Ascending aorta (tissue), 2 donors: ENCODE results near the gene RPTOR. TPM values are rescaled to one million over a fixed set of nuclear protein-coding genes. Genes with fewer than 3 reads are reported as not detected.

Experiments used
- DNase-seq, 2 donors: peaks; one replicate each; pipeline ENCODE4 v3.0.0-alpha.2; 2019; ENCODE audit warnings: low spot score in 2 of 2
- H3K27ac ChIP-seq, 2 donors: fragments of 200-600 bp; sonication (generic); one replicate each; pipeline ENCODE4 v1.5.1; 2016 to 2017; ENCODE audit warnings: mild to moderate bottlenecking in 1 of 2
- H3K27me3 ChIP-seq: fragments of 200-600 bp; sonication (generic); one replicate; pipeline ENCODE4 v1.5.1; 2017
- H3K36me3 ChIP-seq, 2 donors: fragments of 200-600 bp; sonication (generic); one replicate each; pipeline ENCODE4 v1.5.1; 2016
- H3K4me1 ChIP-seq, 2 donors: fragments of 200-600 bp; sonication (generic); one replicate each; pipeline ENCODE4 v1.5.1; 2016 to 2017; ENCODE audit warnings: mild to moderate bottlenecking in 1 of 2
- H3K4me3 ChIP-seq, 2 donors: fragments of 200-600 bp; sonication (generic); one replicate each; pipeline ENCODE4 v1.5.1; 2016 to 2017; ENCODE audit warnings: mild to moderate bottlenecking in 1 of 2
- H3K9me3 ChIP-seq, 2 donors: fragments of 200-600 bp; sonication (generic); one replicate each; pipeline ENCODE4 v1.5.1; 2016
- intact Hi-C: fragments of 100-400 bp; cut with DNase I; formaldehyde crosslinking; loops from one replicate; pipeline ENCODE4 v1.15.1; 2023
- total RNA-seq: library from RNA; depleted of rRNA; stranded (reverse); fragments of >200 nt; gene quantifications from one replicate; pipeline ENCODE4 v1.1.0, GENCODE V29; 2016
- TF ChIP-seq, protein P1 (sequence below), 3 experiments: fragments of 200-600 bp in 2 of 3; fragments of 450-650 bp in 1 of 3; sonication (generic) in 2 of 3; IDR thresholded peaks; one replicate each; pipeline ENCODE4 v1.5.1; 2016 to 2019; ENCODE audit warnings: antibody characterized with exemption in 3 of 3, mild to moderate bottlenecking in 1 of 3, moderate library complexity in 1 of 3

The RPTOR gene
- total RNA-seq, 1 donor from 2014 or later, result 36.1 TPM

DNA sequence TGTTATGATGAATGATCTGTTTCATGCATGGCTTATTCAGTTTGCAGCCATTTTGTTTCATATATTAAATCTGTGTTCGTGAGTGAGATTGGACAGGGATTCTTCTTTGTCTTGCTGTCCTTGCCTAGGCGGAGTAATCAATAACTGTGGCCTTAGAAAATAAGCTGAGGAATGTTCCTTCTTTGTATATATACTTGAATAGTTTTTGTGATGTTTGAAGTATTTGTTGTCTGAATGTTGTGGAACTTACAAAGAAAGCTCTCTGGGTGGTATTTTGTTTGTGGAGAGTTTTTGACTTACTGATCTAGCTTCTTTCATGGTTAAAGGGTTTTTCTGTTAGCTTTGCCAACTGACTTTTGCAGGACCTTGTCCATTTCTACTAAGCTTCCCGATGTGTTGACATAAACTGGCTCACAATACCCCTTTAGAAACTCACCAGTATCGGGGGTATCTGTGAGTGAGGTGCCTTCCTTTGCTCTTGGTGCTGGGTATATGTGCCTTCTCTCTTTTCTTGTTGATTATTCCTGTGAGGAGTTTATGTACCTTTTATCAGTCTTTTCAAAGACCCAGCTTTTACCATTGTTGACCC lies 166.2 kb downstream of the RPTOR start:
- DNase-seq, result no peak
- intact Hi-C loops, result no loop called here
- Histone ChIP-seq H3K27me3 (no peaks in the 10 kb centered on the region), H3K36me3 (peaks cover 11 to 19% of the 10 kb centered on the region in 2 donors), H3K27ac (no peak overlapping the region), H3K9me3 (no peaks in the 10 kb centered on the region), H3K4me1 (no peaks in the 10 kb centered on the region), H3K4me3 (no peak overlapping the region)
- TF ChIP-seq, protein P1, sequence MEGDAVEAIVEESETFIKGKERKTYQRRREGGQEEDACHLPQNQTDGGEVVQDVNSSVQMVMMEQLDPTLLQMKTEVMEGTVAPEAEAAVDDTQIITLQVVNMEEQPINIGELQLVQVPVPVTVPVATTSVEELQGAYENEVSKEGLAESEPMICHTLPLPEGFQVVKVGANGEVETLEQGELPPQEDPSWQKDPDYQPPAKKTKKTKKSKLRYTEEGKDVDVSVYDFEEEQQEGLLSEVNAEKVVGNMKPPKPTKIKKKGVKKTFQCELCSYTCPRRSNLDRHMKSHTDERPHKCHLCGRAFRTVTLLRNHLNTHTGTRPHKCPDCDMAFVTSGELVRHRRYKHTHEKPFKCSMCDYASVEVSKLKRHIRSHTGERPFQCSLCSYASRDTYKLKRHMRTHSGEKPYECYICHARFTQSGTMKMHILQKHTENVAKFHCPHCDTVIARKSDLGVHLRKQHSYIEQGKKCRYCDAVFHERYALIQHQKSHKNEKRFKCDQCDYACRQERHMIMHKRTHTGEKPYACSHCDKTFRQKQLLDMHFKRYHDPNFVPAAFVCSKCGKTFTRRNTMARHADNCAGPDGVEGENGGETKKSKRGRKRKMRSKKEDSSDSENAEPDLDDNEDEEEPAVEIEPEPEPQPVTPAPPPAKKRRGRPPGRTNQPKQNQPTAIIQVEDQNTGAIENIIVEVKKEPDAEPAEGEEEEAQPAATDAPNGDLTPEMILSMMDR (IDR thresholded peaks at IDR 0.05), result no peak

DNA sequence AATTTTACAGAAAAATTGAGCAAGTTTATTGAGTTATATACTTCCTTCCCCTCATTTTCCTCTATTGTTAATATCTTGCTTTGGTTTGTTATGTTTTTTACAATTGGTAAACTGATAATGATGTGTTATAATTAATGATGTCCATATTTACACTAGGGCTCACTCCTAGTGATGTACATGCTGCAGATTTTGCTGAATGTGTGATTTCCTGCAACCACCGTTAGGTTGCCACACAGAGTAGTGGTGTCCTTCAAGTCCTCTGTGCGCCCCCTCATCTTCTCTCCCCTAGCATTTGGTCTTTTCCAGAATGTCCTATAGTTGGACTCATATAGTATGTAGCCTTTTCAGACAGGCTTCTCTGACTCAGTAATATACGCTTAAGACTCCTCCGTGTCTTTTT lies 167.5 kb downstream of the RPTOR start:
- no peak for DNase-seq
- no peaks in the 10 kb centered on the region for H3K27me3 ChIP-seq
- H3K27ac ChIP-seq, result no peak overlapping the region
- intact Hi-C loops, result no loop called here
- H3K4me3 ChIP-seq, result no peak overlapping the region
- TF ChIP-seq, protein P1 (IDR thresholded peaks at IDR 0.05), result no peak
- H3K9me3 ChIP-seq, result no peaks in the 10 kb centered on the region
- H3K36me3 ChIP-seq, result peaks cover 11 to 19% of the 10 kb centered on the region in 2 donors
- H3K4me1 ChIP-seq, result no peaks in the 10 kb centered on the region

DNA sequence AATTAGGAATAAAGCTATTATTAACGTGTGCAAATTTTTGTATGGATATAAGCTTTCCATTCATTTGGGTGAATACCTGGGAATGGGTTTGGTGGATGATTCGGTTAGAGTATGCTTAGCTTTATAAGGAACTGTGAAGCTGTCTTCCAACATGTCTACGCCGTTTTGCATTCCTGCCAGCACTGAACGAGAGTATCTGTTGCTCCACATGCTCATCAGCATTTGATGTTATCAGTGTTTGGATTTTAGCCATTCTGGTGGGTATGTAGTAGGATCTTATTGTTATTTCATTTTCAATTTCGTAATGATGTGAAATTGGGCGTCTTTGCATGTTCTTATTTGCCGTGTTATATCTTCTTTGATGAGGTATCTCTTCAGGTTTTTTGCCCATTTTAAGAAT lies 168.0 kb downstream of the RPTOR start:
- Histone ChIP-seq H3K9me3 (no peaks in the 10 kb centered on the region), H3K27me3 (no peaks in the 10 kb centered on the region), H3K27ac (no peak overlapping the region), H3K36me3 (peaks cover 11 to 19% of the 10 kb centered on the region in 2 donors), H3K4me3 (no peak overlapping the region), H3K4me1 (no peaks in the 10 kb centered on the region)
- TF ChIP-seq, protein P1 (IDR thresholded peaks at IDR 0.05), result no peak
- intact Hi-C loops, result no loop called here
- DNase-seq, result no peak

DNA sequence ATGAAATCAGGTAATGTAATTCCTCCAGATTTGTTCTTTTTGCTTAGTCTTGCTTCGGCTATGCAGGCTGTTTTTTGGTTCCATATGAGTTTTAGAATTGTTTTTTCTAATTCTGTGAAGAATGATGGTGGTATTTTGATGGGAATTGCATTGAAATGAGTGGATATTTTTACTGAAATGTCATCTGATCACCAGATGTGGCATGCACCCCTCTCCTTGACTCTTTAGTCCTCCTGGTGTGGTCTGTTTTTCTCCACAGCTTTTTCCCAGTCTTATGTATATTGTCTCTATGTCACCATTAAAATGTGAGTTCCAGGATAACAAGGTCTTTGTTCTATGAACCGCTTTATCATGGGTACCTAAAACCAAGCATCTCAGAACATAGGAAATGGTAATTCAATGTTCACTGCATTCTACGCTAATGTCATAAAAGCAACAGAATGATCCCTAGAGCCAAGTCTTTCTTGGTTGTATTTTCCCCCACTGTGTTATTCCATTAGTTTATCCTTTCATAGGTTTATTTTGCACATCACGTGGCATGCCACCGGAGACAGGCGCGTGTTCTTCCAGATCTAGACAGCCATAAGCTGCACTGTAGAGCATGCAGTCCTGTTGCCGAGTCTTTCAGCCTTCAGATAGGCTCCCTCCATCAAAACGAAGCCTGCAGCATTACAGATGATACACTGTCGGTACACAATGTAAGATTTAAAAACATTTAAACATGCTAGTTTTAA lies 172.5 kb downstream of the RPTOR start:
- Histone ChIP-seq H3K36me3 (no peaks in the 10 kb centered on the region), H3K4me1 (no peaks in the 10 kb centered on the region), H3K4me3 (no peak overlapping the region), H3K27ac (no peak overlapping the region), H3K9me3 (no peaks in the 10 kb centered on the region), H3K27me3 (no peaks in the 10 kb centered on the region)
- TF ChIP-seq, protein P1 (IDR thresholded peaks at IDR 0.05), result no peak
- no peak for DNase-seq
- intact Hi-C loops, result no loop called here

DNA sequence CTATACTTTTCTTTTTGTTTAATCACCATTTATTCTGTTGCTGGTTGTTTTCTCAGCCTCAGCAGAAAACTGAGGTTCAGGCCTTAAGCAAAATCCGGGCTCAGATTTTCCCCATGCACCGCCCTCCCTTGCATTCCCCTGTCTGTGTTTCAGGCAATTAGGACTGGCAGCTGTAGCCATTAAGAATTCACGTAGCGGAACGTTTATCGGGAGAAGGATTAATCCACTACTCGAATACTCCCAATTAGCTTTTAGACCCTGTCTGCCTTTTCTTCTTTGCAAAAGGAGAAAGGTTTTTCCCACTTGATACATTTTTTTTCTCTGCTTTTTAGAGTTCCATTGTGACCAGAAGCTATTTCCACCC lies 173.1 kb downstream of the RPTOR start:
- Histone ChIP-seq H3K36me3 (no peaks in the 10 kb centered on the region), H3K4me1 (no peaks in the 10 kb centered on the region), H3K27me3 (no peaks in the 10 kb centered on the region), H3K4me3 (no peak overlapping the region), H3K9me3 (no peaks in the 10 kb centered on the region), H3K27ac (no peak overlapping the region)
- TF ChIP-seq, protein P1 (IDR thresholded peaks at IDR 0.05), result no peak
- intact Hi-C loops, result no loop called here
- DNase-seq, result no peak
